Liver (tissue), 3 donors: ENCODE data around the gene TLNRD1.
A peak's percentile ranks its signal among the peaks of the same experiment; 100 is the strongest.

Experiments
- ATF3 ChIP-seq: IDR thresholded peaks from 2 replicates; pipeline ENCODE4 v1.6.1; 2016; ENCODE audit warnings: antibody characterized with exemption
- CTCF ChIP-seq: fragments of 150-350 bp; IDR thresholded peaks from 2 replicates; pipeline ENCODE4 v1.5.1; 2017; ENCODE audit warnings: improper control_type of control experiment, low read depth, low read length; ENCODE audit not compliant: missing input control
- EGR1 ChIP-seq, 2 donors: IDR thresholded peaks; 2 replicates each; pipeline ENCODE4 v1.6.1; 2016 to 2018; ENCODE audit warnings: antibody characterized with exemption in 2 of 2, low read depth in 2 of 2
- FOXA1 ChIP-seq: IDR thresholded peaks from 2 replicates; pipeline ENCODE4 v1.6.1; 2016; ENCODE audit warnings: antibody characterized with exemption
- JUND ChIP-seq, 2 donors: IDR thresholded peaks; 2 replicates each; pipeline ENCODE4 v1.6.1; 2016; ENCODE audit warnings: antibody characterized with exemption in 2 of 2
- MAX ChIP-seq: IDR thresholded peaks from 2 replicates; pipeline ENCODE4 v1.6.1; 2016; ENCODE audit warnings: antibody characterized with exemption
- RAD21 ChIP-seq, 2 donors: IDR thresholded peaks; 2 replicates each; pipeline ENCODE4 v1.6.1; 2016; ENCODE audit warnings: antibody characterized with exemption in 2 of 2, mild to moderate bottlenecking in 2 of 2
- REST ChIP-seq: IDR thresholded peaks from 2 replicates; pipeline ENCODE4 v1.6.1; 2016; ENCODE audit warnings: antibody characterized with exemption, mild to moderate bottlenecking
- SP1 ChIP-seq: IDR thresholded peaks from 2 replicates; pipeline ENCODE4 v1.6.1; 2018; ENCODE audit warnings: antibody characterized with exemption, mild to moderate bottlenecking
- TAF1 ChIP-seq: conservative IDR thresholded peaks from 2 replicates; pipeline ENCODE4 v1.6.1; 2016; ENCODE audit warnings: antibody characterized with exemption, mild to moderate bottlenecking
- YY1 ChIP-seq: IDR thresholded peaks from 2 replicates; pipeline ENCODE4 v1.6.1; 2016; ENCODE audit warnings: antibody characterized with exemption, mild to moderate bottlenecking
- ZBTB33 ChIP-seq: IDR thresholded peaks from 2 replicates; pipeline ENCODE4 v1.6.1; 2016; ENCODE audit warnings: antibody characterized with exemption
- donor health status: healthy.
- donor health status: healthy.

- TF ChIP-seq CTCF (no peak), ZBTB33 (no peak), JUND (IDR thresholded peaks at IDR 0.05) (peak in 1 of 2 donors; percentile 18), EGR1 (IDR thresholded peaks at IDR 0.05; ENCODE audit: low read depth in 2 of 2) (no peak), RAD21 (IDR thresholded peaks at IDR 0.05) (peak in 1 of 2 donors; percentile 15), YY1 (no peak), ATF3 (no peak), MAX (peak; percentile 31), TAF1 (no peak), FOXA1 (no peak), REST (no peak), SP1 (peak; percentile 29)
Observed at GRCh38 chr15:81023483-81024264, 23.0 kb downstream of the TLNRD1 start.
